COLO829 (cell line): ENCODE results near the gene ASCC2.

Source experiments
- DNase-seq: peaks from one replicate; pipeline ENCODE4 v3.0.0; 2012; ENCODE audit warnings: low spot score

Gene ASCC2

GRCh38 chr22:29786031-29786430, 52.0 kb downstream of the ASCC2 start:
- no peak for DNase-seq

- no peak for DNase-seq
Measured at GRCh38 chr22:29784451-29785361, 53.4 kb downstream of the ASCC2 start.

- DNase-seq = no peak
Measured at GRCh38 chr22:29782061-29782845, 55.8 kb downstream of the ASCC2 start.

- DNase-seq = peak; percentile 50
Measured at GRCh38 chr22:29780748-29781676, 57.1 kb downstream of the ASCC2 start.

GRCh38 chr22:29780220-29780619, 57.9 kb downstream of the ASCC2 start:
- DNase-seq = no peak

GRCh38 chr22:29773233-29773632, 64.8 kb downstream of the ASCC2 start:
- DNase-seq = no peak

- DNase-seq = peak; percentile 37
Measured at GRCh38 chr22:29772170-29772641, 65.9 kb downstream of the ASCC2 start.

GRCh38 chr22:29769723-29770321, 68.3 kb downstream of the ASCC2 start:
- DNase-seq = no peak

GRCh38 chr22:29768052-29768693, 69.9 kb downstream of the ASCC2 start:
- DNase-seq = no peak

GRCh38 chr22:29767171-29768051, 70.7 kb downstream of the ASCC2 start, which contains the start of gene UQCR10:
TSS of gene UQCR10 (plus strand) at chr22:29767369. CDS start at chr22:29767399, 30 bp downstream.
- peak; percentile 97 for DNase-seq

- peak; percentile 99 for DNase-seq
Measured at GRCh38 chr22:29766632-29767170, 71.4 kb downstream of the ASCC2 start, which contains the start of gene ZMAT5. TSS of gene ZMAT5 (minus strand) at chr22:29767007. CDS start at chr22:29748544, 18,463 bp downstream.

- no peak for DNase-seq
Measured at GRCh38 chr22:29765905-29766631, 72.0 kb downstream of the ASCC2 start.

GRCh38 chr22:29762263-29762662, 75.8 kb downstream of the ASCC2 start:
- no peak for DNase-seq

GRCh38 chr22:29758959-29759358, 79.1 kb downstream of the ASCC2 start:
- no peak for DNase-seq

GRCh38 chr22:29758068-29758622, 79.9 kb downstream of the ASCC2 start:
- DNase-seq = no peak

- no peak for DNase-seq
Measured at GRCh38 chr22:29757096-29757495, 81.0 kb downstream of the ASCC2 start.

- DNase-seq = no peak
Measured at GRCh38 chr22:29756341-29756740, 81.7 kb downstream of the ASCC2 start.

- no peak for DNase-seq
Measured at GRCh38 chr22:29755889-29756288, 82.2 kb downstream of the ASCC2 start.
